H9 (cell line): Measurements from ENCODE around the gene PHOSPHO2. TPM values are rescaled to one million over a fixed set of nuclear protein-coding genes. Genes with fewer than 3 reads are reported as not detected.

Experiments
- DNase-seq: peaks from one replicate; pipeline ENCODE4 v3.0.0-alpha.2; 2017
- H2AFZ ChIP-seq: one replicate; pipeline ENCODE4 v1.6.1; 2013; ENCODE audit warnings: mild to moderate bottlenecking, low read length, control low read depth, moderate library complexity
- H2AK5ac ChIP-seq: 2 replicates; pipeline ENCODE4 v1.6.1; 2013; ENCODE audit warnings: low read length, control low read depth, mixed read lengths; ENCODE audit not compliant: insufficient read length
- H2BK120ac ChIP-seq: one replicate; pipeline ENCODE4 v1.6.1; 2013; ENCODE audit warnings: low read depth, mild to moderate bottlenecking, low read length, control low read depth, inconsistent platforms; ENCODE audit not compliant: poor library complexity, severe bottlenecking
- H2BK12ac ChIP-seq: 2 replicates; pipeline ENCODE4 v1.6.1; 2013; ENCODE audit warnings: low read length, control low read depth, mixed read lengths, low read depth; ENCODE audit not compliant: insufficient read length
- H2BK15ac ChIP-seq: 2 replicates; pipeline ENCODE4 v1.6.1; 2013; ENCODE audit warnings: low read depth, low read length, control low read depth
- H2BK20ac ChIP-seq: one replicate; pipeline ENCODE4 v1.6.1; 2013; ENCODE audit warnings: low read depth, mild to moderate bottlenecking, low read length, control low read depth, inconsistent platforms; ENCODE audit not compliant: poor library complexity, severe bottlenecking
- H2BK5ac ChIP-seq: 2 replicates; pipeline ENCODE4 v1.6.1; 2013; ENCODE audit warnings: low read length, control low read depth, mixed read lengths; ENCODE audit not compliant: insufficient read length
- H3K14ac ChIP-seq: 2 replicates; pipeline ENCODE4 v1.6.1; 2013; ENCODE audit warnings: low read length, control low read depth; ENCODE audit not compliant: insufficient read depth
- H3K18ac ChIP-seq: 2 replicates; pipeline ENCODE4 v1.6.1; 2013; ENCODE audit warnings: low read depth, mild to moderate bottlenecking, mixed read lengths, low read length, control low read depth; ENCODE audit not compliant: insufficient read length
- H3K23ac ChIP-seq: 2 replicates; pipeline ENCODE4 v1.6.1; 2013; ENCODE audit warnings: low read length, control low read depth, mixed read lengths, low read depth; ENCODE audit not compliant: insufficient read length
- H3K23me2 ChIP-seq: 2 replicates; pipeline ENCODE4 v1.6.1; 2013; ENCODE audit warnings: low read depth, mild to moderate bottlenecking, mixed read lengths, low read length, control low read depth; ENCODE audit not compliant: insufficient read length, poor library complexity, severe bottlenecking
- H3K27ac ChIP-seq: 2 replicates; pipeline ENCODE4 v1.5.1; 2013; ENCODE audit warnings: low read length, control low read depth, mixed read lengths, low read depth; ENCODE audit not compliant: insufficient read length
- H3K27me3 ChIP-seq: 2 replicates; pipeline ENCODE4 v1.6.1; 2013; ENCODE audit warnings: low read length, control low read depth, inconsistent platforms; ENCODE audit not compliant: insufficient read depth
- H3K4ac ChIP-seq: 2 replicates; pipeline ENCODE4 v1.6.1; 2013; ENCODE audit warnings: low read depth, mild to moderate bottlenecking, control low read depth, inconsistent platforms, low read length, moderate library complexity
- H3K4me1 ChIP-seq: 2 replicates; pipeline ENCODE4 v1.6.1; 2013; ENCODE audit warnings: low read length, control low read depth, inconsistent platforms; ENCODE audit not compliant: insufficient read depth
- H3K4me2 ChIP-seq: 2 replicates; pipeline ENCODE4 v1.6.1; 2013; ENCODE audit warnings: low read length, control low read depth, mixed read lengths; ENCODE audit not compliant: insufficient read length, insufficient read depth
- H3K56ac ChIP-seq: 2 replicates; pipeline ENCODE4 v1.6.1; 2013; ENCODE audit warnings: low read depth, mild to moderate bottlenecking, mixed read lengths, low read length, control low read depth; ENCODE audit not compliant: insufficient read length
- H3K79me1 ChIP-seq: 2 replicates; pipeline ENCODE4 v1.6.1; 2013; ENCODE audit warnings: low read depth, mild to moderate bottlenecking, moderate library complexity, low read length, control low read depth, inconsistent platforms; ENCODE audit not compliant: insufficient read depth, poor library complexity, severe bottlenecking
- H3K79me2 ChIP-seq: 2 replicates; pipeline ENCODE4 v1.6.1; 2013; ENCODE audit warnings: low read length, control low read depth, inconsistent platforms; ENCODE audit not compliant: insufficient read depth
- H3K9ac ChIP-seq: 2 replicates; pipeline ENCODE4 v1.6.1; 2013; ENCODE audit warnings: low read length, control low read depth, mixed read lengths; ENCODE audit not compliant: insufficient read length; ENCODE audit errors: extremely low read depth
- H3K9me3 ChIP-seq: one replicate; pipeline ENCODE4 v1.6.1; 2013; ENCODE audit warnings: low read depth, low read length, inconsistent platforms; ENCODE audit not compliant: control insufficient read depth
- H3T11ph ChIP-seq: one replicate; pipeline ENCODE4 v1.6.1; 2013; ENCODE audit warnings: mild to moderate bottlenecking, low read length, control low read depth, inconsistent platforms
- H4K20me1 ChIP-seq: one replicate; pipeline ENCODE4 v1.6.1; 2013; ENCODE audit not compliant: control insufficient read depth, insufficient read length, insufficient read depth
- H4K5ac ChIP-seq: 2 replicates; pipeline ENCODE4 v1.6.1; 2013; ENCODE audit warnings: low read depth, mild to moderate bottlenecking, mixed read lengths, low read length, control low read depth; ENCODE audit not compliant: insufficient read length
- H4K8ac ChIP-seq: replicated peaks from 2 replicates; pipeline ENCODE4 v1.6.1; 2013; ENCODE audit warnings: low read length, control low read depth, mixed read lengths, low read depth; ENCODE audit not compliant: insufficient read length
- H4K91ac ChIP-seq: 2 replicates; pipeline ENCODE4 v1.6.1; 2013; ENCODE audit warnings: low read depth, mild to moderate bottlenecking, moderate library complexity, mixed read lengths, low read length, control low read depth; ENCODE audit not compliant: insufficient read length
- H3K27ac Mint-ChIP-seq, 3 experiments: 2 replicates in 2 of 3; 3 replicates in 1 of 3; pipeline ENCODE4 v1.8.0; 2020 to 2021; ENCODE audit warnings: mixed read lengths in 3 of 3, mild to moderate bottlenecking in 1 of 3, moderate library complexity in 1 of 3
- H3K27me3 Mint-ChIP-seq: 2 replicates; pipeline ENCODE4 v1.8.0; 2021; ENCODE audit warnings: low read depth, mild to moderate bottlenecking, moderate library complexity, mixed read lengths
- H3K36me3 Mint-ChIP-seq, 3 experiments: 2 replicates in 2 of 3; 3 replicates in 1 of 3; pipeline ENCODE4 v1.8.0; 2020 to 2021; ENCODE audit warnings: low read depth in 3 of 3, mixed read lengths in 3 of 3; ENCODE audit not compliant: insufficient read depth in 1 of 3
- H3K4me1 Mint-ChIP-seq, 2 experiments: 2 replicates each; pipeline ENCODE4 v1.8.0; 2020; ENCODE audit warnings: mixed read lengths in 2 of 2
- H3K4me3 Mint-ChIP-seq, 2 experiments: 2 replicates in 1 of 2; 3 replicates in 1 of 2; pipeline ENCODE4 v1.8.0; 2020 to 2021; ENCODE audit warnings: mild to moderate bottlenecking in 2 of 2, mixed read lengths in 2 of 2, moderate library complexity in 1 of 2
- H3K9me3 Mint-ChIP-seq, 2 experiments: 2 replicates in 1 of 2; 3 replicates in 1 of 2; pipeline ENCODE4 v1.8.0; 2020; ENCODE audit warnings: mild to moderate bottlenecking in 2 of 2, mixed read lengths in 2 of 2, moderate library complexity in 1 of 2
- WGBS: extraction: QIAGEN DNeasy Blood & Tissue Kit; methylation state at CpG from one replicate; pipeline ENCODE4 v1.1.7; 2013; ENCODE audit warnings: missing lambda C conversion rate, low lambda C conversion rate, mixed read lengths; ENCODE audit not compliant: insufficient read length; ENCODE audit errors: extremely low coverage; 5-methylcytosine and 5-hydroxymethylcytosine counted together
- total RNA-seq: library from RNA; stranded (reverse); gene quantifications from 2 replicates; pipeline ENCODE4 v1.2.1, GENCODE V29; 2021
- TF ChIP-seq, protein P1 (sequence below): fragments of 200-600 bp; sonication (generic); conservative IDR thresholded peaks from 3 replicates; pipeline ENCODE4 v1.8.0; 2021; ENCODE audit warnings: antibody characterized with exemption, mild to moderate bottlenecking

PHOSPHO2 gene
- total RNA-seq, 1 experiment from 2014 or later, result 7.2 TPM

DNA sequence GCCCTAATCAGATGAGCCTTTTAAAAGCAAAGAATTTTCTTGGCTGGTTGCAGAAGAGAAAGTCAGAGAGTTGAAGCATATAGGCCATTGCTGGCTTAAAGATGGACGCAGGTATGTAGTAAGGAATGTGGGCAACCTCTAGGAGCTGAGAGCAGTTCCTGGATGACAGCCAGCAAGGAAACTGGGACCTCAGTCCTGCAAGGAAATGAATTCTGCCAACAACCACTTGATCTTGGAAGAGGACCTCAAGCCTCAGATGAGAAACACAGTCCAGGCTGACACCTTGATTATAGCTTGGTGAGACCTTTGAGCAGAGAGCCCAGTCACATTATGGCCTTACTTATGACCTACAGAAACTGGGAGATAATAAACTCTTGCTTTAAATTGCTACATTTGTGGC lies 15.7 kb downstream of the PHOSPHO2 start:
- H4K20me1 ChIP-seq, result no peaks in the 10 kb centered on the region
- no peak overlapping the region for H2BK120ac ChIP-seq
- no peak overlapping the region for H4K5ac ChIP-seq
- Mint-ChIP-seq H3K27ac (no peak overlapping the region), H3K27me3 (no peaks in the 10 kb centered on the region), H3K4me3 (no peak overlapping the region), H3K36me3 (peaks cover 9 to 17% (median 14%) of the 10 kb centered on the region in 3 experiments; a peak in 6 of 7 replicates), H3K9me3 (peaks cover 8% of the 10 kb centered on the region in 2 experiments), H3K4me1 (no peaks in the 10 kb centered on the region)
- H2BK20ac ChIP-seq, result no peak overlapping the region
- H3K23ac ChIP-seq, result no peak overlapping the region
- H4K8ac ChIP-seq, result no peak overlapping the region
- no peaks in the 10 kb centered on the region for H3K23me2 ChIP-seq
- no peak overlapping the region for H3K14ac ChIP-seq
- H2BK15ac ChIP-seq, result no peak overlapping the region
- no peak overlapping the region for H3K4me2 ChIP-seq
- no peak for DNase-seq
- no peaks in the 10 kb centered on the region for H3K79me1 ChIP-seq
- WGBS, result no CpG with 5 or more reads among the region's 1 CpG
- H3K4ac ChIP-seq, result no peak overlapping the region
- no peak overlapping the region for H3K9ac ChIP-seq
- no peak overlapping the region for H3K18ac ChIP-seq
- H3K27me3 ChIP-seq, result no peaks in the 10 kb centered on the region
- H3K9me3 ChIP-seq, result no peaks in the 10 kb centered on the region
- H2AK5ac ChIP-seq, result no peak overlapping the region
- no peak overlapping the region for H2BK5ac ChIP-seq
- no peak overlapping the region for H3K27ac ChIP-seq
- no peak overlapping the region for H4K91ac ChIP-seq
- H2BK12ac ChIP-seq, result no peak overlapping the region
- TF ChIP-seq, protein P1, sequence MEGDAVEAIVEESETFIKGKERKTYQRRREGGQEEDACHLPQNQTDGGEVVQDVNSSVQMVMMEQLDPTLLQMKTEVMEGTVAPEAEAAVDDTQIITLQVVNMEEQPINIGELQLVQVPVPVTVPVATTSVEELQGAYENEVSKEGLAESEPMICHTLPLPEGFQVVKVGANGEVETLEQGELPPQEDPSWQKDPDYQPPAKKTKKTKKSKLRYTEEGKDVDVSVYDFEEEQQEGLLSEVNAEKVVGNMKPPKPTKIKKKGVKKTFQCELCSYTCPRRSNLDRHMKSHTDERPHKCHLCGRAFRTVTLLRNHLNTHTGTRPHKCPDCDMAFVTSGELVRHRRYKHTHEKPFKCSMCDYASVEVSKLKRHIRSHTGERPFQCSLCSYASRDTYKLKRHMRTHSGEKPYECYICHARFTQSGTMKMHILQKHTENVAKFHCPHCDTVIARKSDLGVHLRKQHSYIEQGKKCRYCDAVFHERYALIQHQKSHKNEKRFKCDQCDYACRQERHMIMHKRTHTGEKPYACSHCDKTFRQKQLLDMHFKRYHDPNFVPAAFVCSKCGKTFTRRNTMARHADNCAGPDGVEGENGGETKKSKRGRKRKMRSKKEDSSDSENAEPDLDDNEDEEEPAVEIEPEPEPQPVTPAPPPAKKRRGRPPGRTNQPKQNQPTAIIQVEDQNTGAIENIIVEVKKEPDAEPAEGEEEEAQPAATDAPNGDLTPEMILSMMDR, result no peak
- H3K4me1 ChIP-seq, result no peaks in the 10 kb centered on the region
- H3T11ph ChIP-seq, result no peak overlapping the region
- H2AFZ ChIP-seq, result no peak overlapping the region
- H3K79me2 ChIP-seq, result no peaks in the 10 kb centered on the region
- no peak overlapping the region for H3K56ac ChIP-seq
